GM23338 (cell line): ENCODE results near the gene LUC7L. TPM values are rescaled to one million over a fixed set of nuclear protein-coding genes. Genes with fewer than 3 reads are reported as not detected.

Source experiments
- ATAC-seq: fragments of 200-7000 bp; cut with Tn5 transposase; 3 replicates; pipeline ENCODE4 v1.9.1; 2020
- DNase-seq: peaks from one replicate; pipeline ENCODE4 v3.0.0-alpha.2; 2015; ENCODE audit warnings: low spot score
- H2AFZ ChIP-seq: fragments of 200-600 bp; sonication (generic); 2 replicates; pipeline ENCODE4 v1.8.0; 2016; ENCODE audit warnings: antibody characterized with exemption, mild to moderate bottlenecking, moderate library complexity
- H3F3A ChIP-seq: fragments of 200-600 bp; sonication (generic); replicated peaks from 2 replicates; pipeline ENCODE4 v1.8.0; 2017; ENCODE audit warnings: antibody characterized with exemption, mixed run types, low read depth
- H3K27ac ChIP-seq: fragments of 200-600 bp; sonication (generic); 2 replicates; pipeline ENCODE4 v1.6.1; 2016; ENCODE audit warnings: low read depth
- H3K27me3 ChIP-seq: fragments of 200-600 bp; sonication (generic); 2 replicates; pipeline ENCODE4 v1.8.0; 2016; ENCODE audit warnings: mild to moderate bottlenecking, mixed run types, moderate library complexity; ENCODE audit not compliant: insufficient read depth
- H3K36me3 ChIP-seq: fragments of 200-600 bp; sonication (generic); 2 replicates; pipeline ENCODE4 v1.8.0; 2016; ENCODE audit warnings: mild to moderate bottlenecking; ENCODE audit not compliant: insufficient read depth
- H3K4me1 ChIP-seq: fragments of 200-600 bp; sonication (generic); 2 replicates; pipeline ENCODE4 v1.8.0; 2016; ENCODE audit warnings: mild to moderate bottlenecking, moderate library complexity; ENCODE audit not compliant: insufficient read depth
- H3K4me2 ChIP-seq: fragments of 200-600 bp; sonication (generic); 2 replicates; pipeline ENCODE4 v1.7.1; 2017; ENCODE audit warnings: mixed run types
- H3K4me3 ChIP-seq: fragments of 200-600 bp; sonication (generic); 2 replicates; pipeline ENCODE4 v1.6.1; 2016; ENCODE audit warnings: mixed run types
- H3K79me2 ChIP-seq: fragments of 200-600 bp; sonication (generic); replicated peaks from 2 replicates; pipeline ENCODE4 v1.8.0; 2017; ENCODE audit warnings: mild to moderate bottlenecking; ENCODE audit not compliant: insufficient read depth
- H3K9me2 ChIP-seq: fragments of 200-600 bp; sonication (generic); 2 replicates; pipeline ENCODE4 v1.8.0; 2017; ENCODE audit not compliant: insufficient read depth
- H4K20me1 ChIP-seq: fragments of 200-600 bp; sonication (generic); replicated peaks from 2 replicates; pipeline ENCODE4 v1.8.0; 2017; ENCODE audit warnings: mild to moderate bottlenecking; ENCODE audit not compliant: insufficient read depth
- H3K27ac Mint-ChIP-seq: 2 replicates; pipeline ENCODE4 v1.8.0; 2020; ENCODE audit warnings: inconsistent platforms, mild to moderate bottlenecking, moderate library complexity, mixed read lengths
- H3K27me3 Mint-ChIP-seq: 3 replicates; pipeline ENCODE4 v1.8.0; 2022; ENCODE audit warnings: low read depth, mild to moderate bottlenecking, moderate library complexity, mixed read lengths, inconsistent platforms; ENCODE audit not compliant: insufficient read depth, poor library complexity
- H3K36me3 Mint-ChIP-seq: 3 replicates; pipeline ENCODE4 v1.8.0; 2021; ENCODE audit warnings: low read depth, mild to moderate bottlenecking, inconsistent platforms, moderate library complexity, mixed read lengths
- H3K4me1 Mint-ChIP-seq: 3 replicates; pipeline ENCODE4 v1.8.0; 2020; ENCODE audit warnings: mild to moderate bottlenecking, inconsistent platforms, mixed read lengths
- H3K4me3 Mint-ChIP-seq: 3 replicates; pipeline ENCODE4 v1.8.0; 2021; ENCODE audit warnings: moderate library complexity, mild to moderate bottlenecking, inconsistent platforms, mixed read lengths
- H3K9me3 Mint-ChIP-seq: 3 replicates; pipeline ENCODE4 v1.8.0; 2020; ENCODE audit warnings: moderate library complexity, mild to moderate bottlenecking, inconsistent platforms, mixed read lengths
- CREB1 ChIP-seq: fragments of 250-450 bp; sonication (Bioruptor Pico); IDR thresholded peaks from 2 replicates; pipeline ENCODE4 v1.5.0; 2020; ENCODE audit warnings: low read depth, mild to moderate bottlenecking, moderate library complexity
- CTCF ChIP-seq, 2 experiments: fragments of 200-600 bp in 1 of 2; sonication (generic) in 1 of 2; conservative IDR thresholded peaks; 2 replicates each; pipeline versions ENCODE4 v1.5.1 to v1.6.1; 2016 to 2017; ENCODE audit warnings: antibody characterized with exemption in 2 of 2, low read depth in 2 of 2, mild to moderate bottlenecking in 2 of 2, moderate library complexity in 1 of 2
- ETS1 ChIP-seq: IDR thresholded peaks from 2 replicates; pipeline ENCODE4 v1.6.1; 2016; ENCODE audit warnings: antibody characterized with exemption
- EZH2 ChIP-seq: fragments of 200-600 bp; sonication (generic); IDR thresholded peaks from one replicate; pipeline ENCODE4 v1.8.0; 2017; ENCODE audit warnings: antibody characterized with exemption, mild to moderate bottlenecking, low read depth; ENCODE audit not compliant: unreplicated experiment
- EZH2phosphoT487 ChIP-seq: fragments of 200-600 bp; sonication (generic); IDR thresholded peaks from one replicate; pipeline ENCODE4 v1.8.1; 2018; ENCODE audit warnings: antibody characterized with exemption; ENCODE audit not compliant: unreplicated experiment
- NANOG ChIP-seq: IDR thresholded peaks from 2 replicates; pipeline ENCODE4 v1.6.1; 2016; ENCODE audit warnings: antibody characterized with exemption, borderline replicate concordance
- POLR2AphosphoS5 ChIP-seq: IDR thresholded peaks from 2 replicates; pipeline ENCODE4 v1.6.1; 2016; ENCODE audit warnings: antibody characterized with exemption, low read depth
- STAT1 ChIP-seq: IDR thresholded peaks from one replicate; pipeline ENCODE4 v1.6.1; 2016; ENCODE audit warnings: antibody characterized with exemption; ENCODE audit not compliant: unreplicated experiment
- ZNF331 ChIP-seq: fragments of 250-450 bp; sonication (Bioruptor Pico); IDR thresholded peaks from 2 replicates; pipeline ENCODE4 v1.5.0; 2020; ENCODE audit warnings: low read depth, mild to moderate bottlenecking, moderate library complexity
- ZNF462 ChIP-seq: fragments of 250-450 bp; sonication (Bioruptor Pico); IDR thresholded peaks from 2 replicates; pipeline ENCODE4 v1.5.0; 2020; ENCODE audit warnings: mild to moderate bottlenecking, moderate library complexity
- polyA plus RNA-seq: library from polyadenylated mRNA; unstranded; fragments of >200 nt; fragmentation: Nextera tagmentation; extraction: Ambion mirVana; gene quantifications from 2 replicates; pipeline ENCODE4 v1.2.1, GENCODE V29; 2016
- total RNA-seq: library from RNA; depleted of rRNA; stranded (reverse); fragments of >200 nt; shearing (Covaris generic); gene quantifications from 2 replicates; pipeline ENCODE4 v1.2.3, GENCODE V29; 2014

Gene LUC7L
- total and polyA plus RNA-seq, 2 experiments from 2014 or later, result 114 to 151 TPM

- no peak for TF ChIP-seq ETS1
- TF ChIP-seq CTCF (conservative IDR thresholded peaks at IDR 0.05; ENCODE audit: low read depth in 2 of 2), result no peak
- no peak for TF ChIP-seq EZH2phosphoT487
- no peak for TF ChIP-seq NANOG
These were observed 9.2 kb downstream of the LUC7L start (continued) for GRCh38 chr16:220021-220420.

GRCh38 chr16:212999-213398, 16.2 kb downstream of the LUC7L start:
- Histone ChIP-seq H3K36me3 (peaks cover 66% of the 10 kb centered on the region), H3K27ac (no peak overlapping the region; the same call in 1 of the 2 replicates), H3K4me1 (no peaks in the 10 kb centered on the region), H4K20me1 (peaks cover 66% of the 10 kb centered on the region), H3F3A (peaks cover 23% of the 10 kb centered on the region), H3K4me2 (no peak overlapping the region), H3K9me2 (no peaks in the 10 kb centered on the region), H3K79me2 (peaks cover 99% of the 10 kb centered on the region), H3K4me3 (no peak overlapping the region), H3K27me3 (no peaks in the 10 kb centered on the region), H2AFZ (no peak overlapping the region)
- H3K4me3 Mint-ChIP-seq, result no peak overlapping the region; the same call in 2 of the 3 replicates
- no peaks in the 10 kb centered on the region for H3K9me3 Mint-ChIP-seq
- no peak for ATAC-seq
- no peak overlapping the region for H3K27ac Mint-ChIP-seq
- H3K27me3 Mint-ChIP-seq, result peaks cover 1% of the 10 kb centered on the region
- H3K36me3 Mint-ChIP-seq, result peaks cover 87% of the 10 kb centered on the region
- no peak for DNase-seq
- no peaks in the 10 kb centered on the region for H3K4me1 Mint-ChIP-seq
- no peak for TF ChIP-seq ZNF331 (CRISPR knock-in tag)
- no peak for TF ChIP-seq CREB1 (CRISPR knock-in tag)
- TF ChIP-seq EZH2phosphoT487, result no peak
- no peak for TF ChIP-seq STAT1
- no peak for TF ChIP-seq EZH2
- no peak for TF ChIP-seq CTCF (conservative IDR thresholded peaks at IDR 0.05; ENCODE audit: low read depth in 2 of 2)
- no peak for TF ChIP-seq NANOG
- no peak for TF ChIP-seq POLR2AphosphoS5
- TF ChIP-seq ZNF462 (CRISPR knock-in tag), result no peak
